ENCODE data around the gene GNB5. TPM values are rescaled to one million over a fixed set of nuclear protein-coding genes. Genes with fewer than 3 reads are reported as not detected.

Gene GNB5
- total and polyA plus RNA-seq, 8 donors = 11.3 to 18.9 (median 14.5) TPM

DNA sequence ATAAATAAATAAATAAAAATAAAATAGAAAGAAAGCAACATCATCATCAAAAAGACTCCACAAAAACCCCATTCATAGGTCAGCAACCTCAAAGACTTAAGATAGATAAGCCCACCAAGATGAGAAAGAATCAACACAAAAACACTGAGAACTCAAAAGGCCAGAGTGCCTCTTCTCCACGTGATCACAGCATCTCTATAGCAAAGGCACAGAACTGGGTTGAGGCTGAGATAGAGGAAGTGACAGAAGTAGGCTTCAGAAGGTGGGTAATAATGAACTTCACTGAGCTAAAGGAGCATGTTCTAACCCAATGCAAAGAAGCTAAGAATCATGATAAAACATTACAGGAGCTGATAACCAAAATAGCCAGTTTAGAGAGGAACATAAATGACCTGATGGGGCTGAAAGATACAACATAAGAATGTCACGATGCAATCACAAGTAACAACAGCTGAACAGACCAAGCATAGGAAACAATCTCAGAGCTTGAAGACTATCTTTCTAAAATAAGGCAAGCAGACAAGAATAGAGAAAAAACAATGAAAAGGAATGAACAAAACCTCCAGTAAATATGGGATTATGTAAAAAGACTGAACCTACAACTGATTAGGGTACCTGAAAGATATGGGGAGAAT, 26.4 kb downstream of the GNB5 start:
- Histone ChIP-seq H3K4me1 (no peaks in the 10 kb centered on the region), H3K9me3 (no peaks in the 10 kb centered on the region), H3K27me3 (no peaks in the 10 kb centered on the region), H3K27ac (no peak overlapping the region), H3K36me3 (peaks cover 0 to 4% of the 10 kb centered on the region in 2 donors), H3K4me3 (no peak overlapping the region)
- DNase-seq (no peak), ATAC-seq (no peak)
- TF ChIP-seq CTCF (IDR thresholded peaks at IDR 0.05) = no peak
- intact Hi-C loops (cut with DNase I) = no loop called here

DNA sequence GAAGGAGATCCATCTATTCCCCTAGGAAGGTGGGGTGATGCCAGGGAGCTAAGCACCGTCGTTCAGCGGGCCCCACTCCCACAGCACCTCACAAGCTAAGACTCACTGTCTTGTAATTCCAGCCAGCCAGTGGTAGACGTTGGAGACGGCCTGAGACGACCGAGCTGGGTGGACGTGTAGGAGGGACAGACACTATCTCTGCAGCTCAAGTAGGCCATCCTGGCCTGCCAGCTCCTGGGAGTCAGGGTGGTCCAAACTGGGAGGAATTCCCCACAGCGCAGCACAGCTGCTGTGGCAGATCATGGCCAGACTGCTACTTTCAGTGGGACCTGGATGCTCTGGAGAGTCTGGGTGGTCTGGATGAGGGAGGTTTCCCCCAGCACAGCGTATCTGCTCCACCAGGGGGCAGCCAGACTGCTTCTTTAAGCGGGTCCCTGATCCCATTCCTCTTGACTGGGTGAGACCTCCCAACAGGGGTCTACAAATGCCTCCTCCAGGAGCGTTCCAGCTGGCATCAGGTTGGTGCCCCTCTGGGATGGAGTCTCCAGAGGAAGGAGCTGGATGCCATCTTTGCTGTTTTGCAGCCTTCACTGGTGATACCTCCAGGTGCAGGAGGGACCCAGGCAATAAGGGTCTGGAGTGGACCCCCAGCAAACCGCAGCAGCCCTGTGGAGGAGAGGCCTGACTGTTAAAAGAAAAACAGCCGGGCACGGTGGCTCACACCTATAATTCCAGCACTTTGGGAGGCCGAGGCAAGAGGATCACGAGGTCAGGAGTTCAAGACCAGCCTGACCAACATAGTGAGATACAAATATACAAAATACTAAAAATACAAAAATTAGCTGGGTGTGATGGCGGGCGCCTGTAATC, 27.6 kb downstream of the GNB5 start:
- DNase-seq (no peak), ATAC-seq (no peak)
- H3K27me3 ChIP-seq = no peaks in the 10 kb centered on the region
- intact Hi-C loops (cut with DNase I) = no loop called here
- TF ChIP-seq CTCF (IDR thresholded peaks at IDR 0.05) = no peak
- H3K27ac ChIP-seq = no peak overlapping the region
- H3K4me3 ChIP-seq = no peak overlapping the region
- peaks cover 0 to 9% of the 10 kb centered on the region in 2 donors for H3K36me3 ChIP-seq
- H3K4me1 ChIP-seq = no peaks in the 10 kb centered on the region
- H3K9me3 ChIP-seq = no peaks in the 10 kb centered on the region

GRCh38 chr15:52162876-52163275, 28.3 kb downstream of the GNB5 start:
- no peak overlapping the region for H3K27ac ChIP-seq
- DNase-seq (no peak), ATAC-seq (no peak)
- peaks cover 0 to 9% of the 10 kb centered on the region in 2 donors for H3K36me3 ChIP-seq
- no peaks in the 10 kb centered on the region for H3K27me3 ChIP-seq
- intact Hi-C loops (cut with DNase I) = no loop called here
- H3K9me3 ChIP-seq = no peaks in the 10 kb centered on the region
- H3K4me1 ChIP-seq = no peaks in the 10 kb centered on the region
- TF ChIP-seq CTCF (IDR thresholded peaks at IDR 0.05) = no peak
- no peak overlapping the region for H3K4me3 ChIP-seq

GRCh38 chr15:52162260-52162659, 28.9 kb downstream of the GNB5 start:
- Histone ChIP-seq H3K4me3 (no peak overlapping the region), H3K27ac (no peak overlapping the region), H3K4me1 (no peaks in the 10 kb centered on the region), H3K27me3 (no peaks in the 10 kb centered on the region), H3K36me3 (peaks cover 0 to 9% of the 10 kb centered on the region in 2 donors), H3K9me3 (no peaks in the 10 kb centered on the region)
- no peak for TF ChIP-seq CTCF (IDR thresholded peaks at IDR 0.05)
- intact Hi-C loops (cut with DNase I) = no loop called here
- ATAC-seq = no peak
- no peak for DNase-seq

- peaks cover 0 to 9% of the 10 kb centered on the region in 2 donors for H3K36me3 ChIP-seq
- intact Hi-C loops (cut with DNase I) = no loop called here
- H3K4me3 ChIP-seq = no peak overlapping the region
- no peak for DNase-seq
- no peaks in the 10 kb centered on the region for H3K27me3 ChIP-seq
- ATAC-seq = no peak
- no peaks in the 10 kb centered on the region for H3K4me1 ChIP-seq
- H3K9me3 ChIP-seq = no peaks in the 10 kb centered on the region
- H3K27ac ChIP-seq = no peak overlapping the region
- TF ChIP-seq CTCF (IDR thresholded peaks at IDR 0.05) = no peak
These were observed 29.7 kb downstream of the GNB5 start for GRCh38 chr15:52161406-52161966.
